RCC 7860 (cell line): ENCODE data around the gene MOB1A.
"Not testable (repeated sequence)": the region's sequence is repeated elsewhere in the genome, so short reads cannot be mapped to it uniquely, and the experiment has no call there.

Experiments
- DNase-seq: peaks from one replicate; pipeline ENCODE4 v3.0.0-alpha.2; 2015; ENCODE audit warnings: low spot score
- FAIRE-seq: peaks from 2 replicates; lab custom pipeline; 2012; peaks lifted over from hg19 to GRCh38; lab: Jason Lieb, UNC

The MOB1A gene

GRCh38 chr2:74149570-74150319, 28.9 kb downstream of the MOB1A start:
- FAIRE-seq: no peak
- DNase-seq: no peak

- DNase-seq (no peak), FAIRE-seq (no peak)
These were observed 29.5 kb downstream of the MOB1A start for GRCh38 chr2:74149247-74149525.

- DNase-seq (no peak), FAIRE-seq (no peak)
These were observed 30.0 kb downstream of the MOB1A start for GRCh38 chr2:74148457-74149246.

DNA sequence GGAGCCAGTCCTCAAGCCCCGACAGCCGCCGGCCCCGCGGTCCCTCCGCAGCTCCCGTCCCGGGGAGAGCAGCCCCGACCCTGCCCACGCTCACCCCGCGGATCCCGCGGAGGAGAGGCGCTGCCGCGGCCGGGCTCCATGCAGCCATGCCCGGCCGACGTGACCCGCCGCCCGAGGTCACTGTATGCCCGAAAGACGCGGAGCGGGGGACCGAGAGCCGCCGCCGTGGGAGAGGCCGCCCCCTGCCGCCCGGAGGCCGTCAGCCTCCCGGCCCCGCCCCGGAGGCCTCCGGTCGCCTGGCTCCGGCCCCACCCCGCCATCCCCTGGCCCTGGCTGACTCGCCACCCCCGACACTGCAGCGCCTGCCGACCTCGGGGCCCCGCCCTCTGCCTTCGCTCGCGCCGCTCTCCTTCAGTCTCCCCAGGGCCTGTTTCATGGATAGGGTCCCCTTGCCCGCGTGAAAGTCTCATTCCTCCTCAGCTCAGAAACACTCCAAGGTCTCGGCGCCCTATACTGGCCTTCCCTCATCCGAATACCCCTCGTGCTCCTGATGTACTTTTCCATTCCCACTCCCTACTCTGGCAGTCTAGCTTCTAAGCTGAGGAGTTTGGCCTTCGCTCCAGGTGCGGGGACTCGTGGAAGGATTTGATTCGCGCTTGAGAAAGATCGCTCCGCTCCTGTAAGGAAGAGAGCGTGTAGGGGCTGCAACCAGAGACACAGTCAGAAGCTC, 30.8 kb downstream of the MOB1A start, which contains the start of gene BOLA3:
Gene BOLA3 (minus strand): TSS at position 186 of the 730 bp plus-strand sequence. CDS start 38 bp downstream, at position 148.
- FAIRE-seq (no peak), DNase-seq (peak; percentile 70)

DNA sequence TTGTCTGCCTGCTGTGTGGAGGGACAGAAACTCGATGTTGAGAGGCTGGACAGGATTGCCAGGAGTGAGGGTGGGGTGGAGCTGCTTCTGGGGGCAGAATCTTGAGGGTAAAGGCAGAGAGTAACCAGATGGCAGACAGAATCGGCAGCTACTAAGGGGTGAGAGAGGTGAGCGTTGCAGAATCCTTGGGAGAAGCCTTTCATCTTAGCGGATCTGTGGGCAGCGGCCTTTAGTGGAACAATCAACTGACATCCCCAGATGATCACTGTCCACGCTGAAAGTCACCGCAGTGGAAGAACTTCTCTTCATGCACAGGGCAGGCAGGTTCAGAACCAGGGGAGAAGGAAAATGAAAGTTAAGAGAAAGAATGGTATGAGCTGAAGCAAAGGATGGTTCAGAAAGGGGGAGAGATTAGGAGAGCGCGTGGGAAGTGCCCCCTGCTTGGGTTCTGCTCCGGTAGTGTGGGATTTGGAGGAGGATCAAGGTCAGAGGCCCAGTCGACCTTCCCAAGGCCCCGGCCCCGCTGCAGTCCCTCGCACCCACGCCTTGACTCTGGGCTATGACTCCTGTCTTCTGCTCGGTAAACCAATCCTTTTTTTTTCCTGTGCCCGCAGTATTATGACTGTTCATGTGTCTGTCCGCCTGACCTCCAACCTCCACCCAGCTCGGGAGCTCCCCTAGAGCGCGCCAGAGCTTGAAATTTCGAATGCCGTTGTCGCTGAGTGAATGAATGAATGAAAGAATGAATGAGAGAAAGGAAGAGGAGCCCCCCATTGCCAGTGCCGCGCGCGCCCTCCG, 31.6 kb downstream of the MOB1A start:
- peak; percentile 14 for DNase-seq
- FAIRE-seq: no peak

- FAIRE-seq (no peak), DNase-seq (no peak)
These were observed 36.3 kb downstream of the MOB1A start for GRCh38 chr2:74142340-74142739.

- FAIRE-seq: no peak
- no peak for DNase-seq
These were observed 39.9 kb downstream of the MOB1A start for GRCh38 chr2:74138600-74139323.

DNA sequence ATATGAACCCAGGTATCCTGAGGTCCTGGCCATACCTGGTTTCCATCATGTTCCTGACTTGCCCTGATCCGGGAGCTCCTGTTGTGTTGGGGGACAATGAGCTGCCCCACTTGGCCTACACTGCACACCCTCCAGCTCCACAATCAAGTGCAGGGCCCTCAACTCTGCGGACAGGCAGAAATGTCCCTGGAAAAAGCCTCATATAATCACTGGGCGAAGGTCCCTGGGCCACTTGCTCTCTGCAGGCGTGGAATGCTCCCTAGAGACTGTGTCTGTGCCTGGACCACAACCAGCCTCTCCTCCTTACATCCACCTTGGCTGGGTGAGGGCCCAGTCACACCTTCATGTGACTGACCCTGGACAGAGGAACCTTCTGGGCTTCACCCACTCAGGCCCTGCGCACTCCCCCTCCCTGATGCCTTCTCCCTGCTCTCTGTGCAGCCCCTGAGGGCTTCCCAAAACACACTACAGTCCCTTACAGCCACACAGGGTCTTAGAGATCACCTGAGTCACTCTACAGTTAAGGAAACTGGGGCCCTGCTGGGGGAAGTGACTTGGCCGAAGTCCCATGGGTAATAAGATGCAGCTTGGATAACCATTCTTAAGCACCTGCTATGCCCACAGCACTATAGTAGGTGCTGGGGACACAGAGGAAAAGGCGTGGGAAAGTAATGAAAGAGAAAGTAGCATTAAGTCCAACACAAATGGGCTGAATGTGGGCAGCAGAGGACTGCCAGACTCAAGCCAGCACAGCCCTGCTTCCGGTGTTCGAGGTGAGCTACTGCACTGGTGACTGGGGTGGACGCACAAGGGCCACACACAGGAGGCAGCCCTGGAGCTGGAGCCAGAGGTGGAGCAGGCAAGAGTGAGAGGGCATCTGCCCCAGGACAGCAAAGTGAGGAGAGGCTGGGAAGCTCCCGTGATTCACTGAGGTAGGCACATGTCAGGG, 40.8 kb downstream of the MOB1A start:
- no peak for FAIRE-seq
- no peak for DNase-seq

DNA sequence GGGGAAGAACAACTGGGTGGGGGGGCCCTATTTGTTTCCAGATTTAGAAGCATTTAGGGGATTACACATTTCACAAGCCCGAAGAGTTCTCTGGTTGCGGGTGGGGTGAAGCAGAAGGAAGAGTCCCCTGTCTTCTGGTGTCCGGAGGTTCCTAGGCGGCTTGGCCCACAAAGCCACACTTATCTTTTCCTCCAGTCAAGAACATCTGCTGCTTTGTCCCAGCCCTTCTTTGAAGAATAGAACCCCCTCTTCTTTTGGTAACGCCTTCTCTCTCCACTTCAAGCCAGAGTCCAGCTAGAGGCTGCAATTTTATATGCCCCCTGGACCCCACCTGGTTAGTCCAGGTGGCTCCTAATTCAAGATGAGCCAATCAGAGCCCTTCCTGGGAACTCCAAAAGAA, 46.8 kb downstream of the MOB1A start:
- DNase-seq (no peak), FAIRE-seq (no peak)

DNA sequence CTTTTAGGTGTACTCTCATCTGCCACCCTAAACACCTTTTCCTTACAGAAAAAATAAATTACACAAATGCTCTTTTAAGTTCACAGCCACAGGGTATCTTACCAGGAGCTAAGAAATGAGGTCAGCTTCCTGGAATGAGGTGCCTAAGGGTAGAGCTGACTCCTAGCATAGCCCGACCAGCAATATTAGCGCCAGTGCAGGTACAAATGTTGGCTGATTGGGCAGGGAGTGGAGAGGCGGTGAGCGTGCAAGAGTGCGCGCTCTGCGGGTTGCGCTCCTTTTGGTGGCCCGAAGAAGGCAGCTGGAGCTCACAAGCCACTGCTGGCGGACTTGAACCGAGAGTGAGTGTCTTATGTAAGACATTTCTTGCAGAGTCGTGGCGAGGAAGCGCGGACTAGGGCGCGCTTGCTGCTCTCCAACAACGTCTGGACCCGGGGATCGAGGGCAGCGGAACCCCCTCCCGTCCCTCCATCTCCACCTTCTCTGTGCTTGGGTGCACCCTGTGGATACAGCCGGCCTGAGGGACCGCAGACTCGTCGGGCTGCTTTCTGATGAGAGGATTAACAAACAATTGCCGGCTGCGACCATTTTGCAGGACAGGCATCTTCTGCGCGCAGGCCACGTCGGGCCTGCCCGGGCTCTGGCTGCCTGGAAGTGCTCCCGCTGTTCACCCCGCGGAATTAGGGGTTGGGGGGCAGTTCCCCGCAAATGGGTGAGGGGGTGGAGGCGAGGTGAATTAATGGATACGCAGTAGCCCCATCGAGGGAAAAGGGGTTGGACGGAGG, 48.3 kb downstream of the MOB1A start:
- no peak for FAIRE-seq
- no peak for DNase-seq

DNA sequence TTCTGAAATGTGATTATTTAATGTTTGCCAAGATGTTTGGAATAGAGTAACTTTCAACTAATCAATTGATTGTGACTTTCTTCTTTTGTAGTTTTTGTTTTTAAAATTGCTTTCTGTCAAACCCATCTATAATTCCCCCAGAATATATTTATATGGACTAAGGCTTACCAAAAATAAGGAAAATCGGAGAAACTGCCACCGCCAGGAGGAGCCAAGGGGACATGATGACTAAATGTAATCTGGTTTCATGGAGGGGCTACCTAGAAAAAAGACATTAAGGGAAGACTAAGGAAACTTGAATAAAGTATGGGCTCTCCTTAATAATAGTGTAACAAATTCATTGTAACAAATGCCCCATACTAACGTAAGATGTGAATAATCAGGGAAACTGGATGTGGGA, 50.5 kb downstream of the MOB1A start:
- no peak for DNase-seq

DNA sequence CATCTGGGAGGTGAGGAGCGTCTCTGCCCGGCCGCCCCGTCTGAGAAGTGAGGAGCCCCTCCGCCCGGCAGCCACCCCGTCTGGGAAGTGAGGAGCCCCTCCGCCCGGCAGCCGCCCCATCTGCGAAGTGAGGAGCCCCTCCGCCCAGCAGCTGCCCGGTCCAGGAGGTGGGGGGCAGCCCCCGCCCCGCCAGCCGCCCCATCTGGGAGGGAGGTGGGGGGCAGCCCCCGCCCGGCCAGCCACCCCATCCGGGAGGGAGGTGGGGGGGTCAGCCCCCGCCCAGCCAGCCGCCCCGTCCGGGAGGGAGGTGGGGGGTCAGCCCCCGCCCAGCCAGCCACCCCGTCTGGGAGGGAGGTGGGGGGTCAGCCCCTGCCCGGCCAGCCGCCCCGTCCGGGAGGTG, 54.7 kb downstream of the MOB1A start:
- DNase-seq, FAIRE-seq: not testable (repeated sequence)

More for the DNA sequence above, 50.5 kb downstream of the MOB1A start:
- no peak for FAIRE-seq

- not testable (repeated sequence) for FAIRE-seq, DNase-seq
These were observed 56.8 kb downstream of the MOB1A start for GRCh38 chr2:74121846-74122245.

- DNase-seq: peak; percentile 25
- no peak for FAIRE-seq
These were observed 58.5 kb downstream of the MOB1A start for GRCh38 chr2:74119912-74120825.

- DNase-seq (no peak), FAIRE-seq (no peak)
These were observed 59.3 kb downstream of the MOB1A start for GRCh38 chr2:74119339-74119738.

- FAIRE-seq (no peak), DNase-seq (no peak)
These were observed 67.3 kb downstream of the MOB1A start for GRCh38 chr2:74111380-74111779.

- DNase-seq: no peak
- no peak for FAIRE-seq
These were observed 68.1 kb downstream of the MOB1A start for GRCh38 chr2:74110537-74110936.
